Measurements from ENCODE around the gene SLC6A6. TPM values are rescaled to one million over a fixed set of nuclear protein-coding genes. Genes with fewer than 3 reads are reported as not detected.
A peak's percentile ranks its signal among the peaks of the same experiment; 100 is the strongest.

Gene SLC6A6
- total RNA-seq (2014; rRNA removed), result 21.4 and 25.5 TPM in 2 replicates
- polyA plus RNA-seq (2012), result 18.1 TPM

- peak; percentile 93 for DNase-seq (ENCODE audit: low read depth)
Observed at GRCh38 chr3:14402304-14402811, at the start of gene SLC6A6. Gene SLC6A6 (plus strand): TSS chr3:14402606. CDS start chr3:14443635, 41,029 bp downstream.

- DNase-seq (ENCODE audit: low read depth), result no peak
Observed at GRCh38 chr3:14353502-14353901, 48.9 kb upstream of the SLC6A6 start.

- no peak for DNase-seq (ENCODE audit: low read depth)
Observed at GRCh38 chr3:14357463-14357862, 44.9 kb upstream of the SLC6A6 start.

- DNase-seq (ENCODE audit: low read depth), result no peak
Observed at GRCh38 chr3:14358426-14359211, 43.8 kb upstream of the SLC6A6 start.

- no peak for DNase-seq (ENCODE audit: low read depth)
Observed at GRCh38 chr3:14359348-14359747, 43.1 kb upstream of the SLC6A6 start.

GRCh38 chr3:14360123-14360881, 42.1 kb upstream of the SLC6A6 start:
- no peak for DNase-seq (ENCODE audit: low read depth)

GRCh38 chr3:14361068-14361677, 41.2 kb upstream of the SLC6A6 start:
- DNase-seq (ENCODE audit: low read depth), result no peak

- no peak for DNase-seq (ENCODE audit: low read depth)
Observed at GRCh38 chr3:14362890-14363289, 39.5 kb upstream of the SLC6A6 start.

- no peak for DNase-seq (ENCODE audit: low read depth)
Observed at GRCh38 chr3:14363379-14363778, 39.0 kb upstream of the SLC6A6 start.

GRCh38 chr3:14363991-14364390, 38.4 kb upstream of the SLC6A6 start:
- no peak for DNase-seq (ENCODE audit: low read depth)

- DNase-seq (ENCODE audit: low read depth), result no peak
Observed at GRCh38 chr3:14364580-14365292, 37.7 kb upstream of the SLC6A6 start.

GRCh38 chr3:14366248-14366647, 36.2 kb upstream of the SLC6A6 start:
- no peak for DNase-seq (ENCODE audit: low read depth)

GRCh38 chr3:14366915-14367823, 35.2 kb upstream of the SLC6A6 start:
- DNase-seq (ENCODE audit: low read depth), result no peak

GRCh38 chr3:14368146-14368545, 34.3 kb upstream of the SLC6A6 start:
- DNase-seq (ENCODE audit: low read depth), result no peak

GRCh38 chr3:14368885-14369284, 33.5 kb upstream of the SLC6A6 start:
- no peak for DNase-seq (ENCODE audit: low read depth)

- no peak for DNase-seq (ENCODE audit: low read depth)
Observed at GRCh38 chr3:14369675-14370669, 32.4 kb upstream of the SLC6A6 start.

GRCh38 chr3:14370720-14371572, 31.5 kb upstream of the SLC6A6 start:
- no peak for DNase-seq (ENCODE audit: low read depth)

Data from LHCN-M2 (cell line).